ENCODE data around the gene NAPG. TPM values are rescaled to one million over a fixed set of nuclear protein-coding genes. Genes with fewer than 3 reads are reported as not detected.
A peak's percentile ranks its signal among the peaks of the same experiment; 100 is the strongest.
"Not testable (repeated sequence)": the region's sequence is repeated elsewhere in the genome, so short reads cannot be mapped to it uniquely, and the experiment has no call there.

Gene NAPG
- polyA plus RNA-seq, 3 donors from 2014 or later, result 14.4 to 18.4 (median 14.6) TPM

DNA sequence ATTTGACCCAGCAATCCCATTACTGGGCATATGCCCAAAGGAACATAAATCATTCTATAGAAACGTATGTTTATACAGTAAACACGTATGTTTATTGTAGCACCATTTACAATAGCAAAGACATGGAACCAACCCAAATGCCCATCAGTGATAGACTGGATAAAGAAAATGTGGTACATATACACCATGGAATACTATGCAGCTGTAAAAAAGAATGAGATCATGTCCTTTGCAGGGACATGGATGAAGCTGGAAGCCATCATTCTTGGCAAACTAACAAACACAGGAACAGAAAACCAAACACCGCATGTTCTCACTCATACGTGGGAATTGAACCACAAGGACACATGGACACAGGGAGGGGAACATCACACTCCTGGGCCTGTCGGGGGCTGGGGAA, 13.3 kb downstream of the NAPG start:
- peaks cover 3 to 17% of the 10 kb centered on the region in 2 donors for H3K4me1 Mint-ChIP-seq

DNA sequence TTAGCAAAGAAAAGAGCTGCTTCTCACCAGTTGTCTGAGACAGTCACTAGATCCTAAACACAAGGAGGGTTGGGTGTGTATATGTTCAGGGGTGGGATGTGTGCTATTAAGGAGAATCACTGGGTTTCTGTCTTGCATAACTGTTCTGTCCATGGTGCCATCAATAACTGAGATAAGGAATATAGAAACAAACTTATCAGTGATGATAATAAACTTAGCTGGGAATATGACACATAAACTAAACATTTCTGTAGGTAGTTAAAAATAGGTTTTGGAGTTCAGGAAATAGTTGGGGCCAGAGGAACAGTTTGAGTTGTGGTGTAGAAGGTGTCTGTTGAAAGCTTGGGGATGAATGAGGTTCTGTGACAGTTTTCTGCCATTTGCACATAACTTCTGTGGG, 17.4 kb downstream of the NAPG start:
- Mint-ChIP-seq H3K36me3 (peaks cover 31 to 74% (median 39%) of the 10 kb centered on the region in 3 donors), H3K4me1 (peaks cover 1 to 6% of the 10 kb centered on the region in 2 donors), H3K27ac (peak overlapping the region in 1 of 6 donors; percentile 0), H3K27me3 (ENCODE audit: low read depth in 3 of 3) (peaks cover 0 to 1% (median 0%) of the 10 kb centered on the region in 3 donors), H3K9me3 (no peaks in the 10 kb centered on the region), H3K4me3 (no peak overlapping the region)
- DNase-seq, result no peak

More for the DNA sequence above, 13.3 kb downstream of the NAPG start:
- not testable (repeated sequence) for DNase-seq; H3K27ac Mint-ChIP-seq; H3K9me3 Mint-ChIP-seq; H3K27me3 Mint-ChIP-seq (ENCODE audit: low read depth in 3 of 3); H3K4me3 Mint-ChIP-seq
- H3K36me3 Mint-ChIP-seq, result peaks cover 33 to 47% (median 39%) of the 10 kb centered on the region in 3 donors

DNA sequence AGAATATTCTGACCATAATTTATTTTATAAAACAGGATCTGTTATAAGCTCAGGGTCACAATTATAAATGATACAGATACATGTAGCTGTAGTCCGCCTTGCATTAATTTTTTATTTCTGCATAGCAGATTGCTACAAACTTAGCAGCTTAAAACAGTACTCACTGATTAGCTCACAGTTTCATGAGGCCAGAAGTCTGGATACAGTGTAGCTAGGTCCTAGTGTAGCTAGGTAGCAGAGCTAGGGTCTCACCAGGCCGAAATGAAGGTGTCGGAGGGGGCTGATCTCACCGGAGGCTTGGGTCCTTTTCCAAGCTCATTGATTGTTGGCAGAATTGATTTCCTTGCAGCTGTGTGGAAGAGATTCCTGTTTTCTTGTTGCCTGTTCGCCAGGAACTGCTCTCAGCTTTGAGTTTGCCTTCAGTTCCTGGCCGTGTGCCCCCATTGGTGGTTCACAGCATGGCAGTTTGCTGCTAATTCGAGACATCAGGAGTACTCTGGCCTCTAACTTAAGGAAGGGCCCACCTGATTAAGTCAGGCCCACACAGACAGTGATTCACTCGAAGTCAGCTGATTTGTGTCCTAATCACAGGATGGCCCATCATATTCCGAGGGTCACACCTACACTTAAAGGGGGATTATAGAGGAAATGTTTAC, 18.4 kb downstream of the NAPG start:
- Mint-ChIP-seq H3K27me3 (ENCODE audit: low read depth in 3 of 3) (no peaks in the 10 kb centered on the region), H3K9me3 (no peaks in the 10 kb centered on the region), H3K27ac (peak overlapping the region in 1 of 6 donors; percentile 31), H3K36me3 (peaks cover 30 to 74% (median 41%) of the 10 kb centered on the region in 3 donors), H3K4me1 (peaks cover 0 to 5% of the 10 kb centered on the region in 2 donors), H3K4me3 (no peak overlapping the region)
- no peak for DNase-seq

GRCh38 chr18:10546557-10547300, 20.9 kb downstream of the NAPG start:
- Mint-ChIP-seq H3K9me3 (no peaks in the 10 kb centered on the region), H3K27me3 (ENCODE audit: low read depth in 3 of 3) (peaks cover 0 to 3% (median 0%) of the 10 kb centered on the region in 3 donors), H3K36me3 (peaks cover 19 to 68% (median 45%) of the 10 kb centered on the region in 3 donors), H3K4me3 (no peak overlapping the region), H3K27ac (no peak overlapping the region), H3K4me1 (peaks cover 0 to 5% of the 10 kb centered on the region in 2 donors)
- no peak for DNase-seq

GRCh38 chr18:10552226-10552625, 26.4 kb downstream of the NAPG start:
- Mint-ChIP-seq H3K36me3 (peaks cover 29 to 77% (median 65%) of the 10 kb centered on the region in 3 donors), H3K27me3 (ENCODE audit: low read depth in 3 of 3) (peaks cover 0 to 4% (median 3%) of the 10 kb centered on the region in 3 donors)

DNA sequence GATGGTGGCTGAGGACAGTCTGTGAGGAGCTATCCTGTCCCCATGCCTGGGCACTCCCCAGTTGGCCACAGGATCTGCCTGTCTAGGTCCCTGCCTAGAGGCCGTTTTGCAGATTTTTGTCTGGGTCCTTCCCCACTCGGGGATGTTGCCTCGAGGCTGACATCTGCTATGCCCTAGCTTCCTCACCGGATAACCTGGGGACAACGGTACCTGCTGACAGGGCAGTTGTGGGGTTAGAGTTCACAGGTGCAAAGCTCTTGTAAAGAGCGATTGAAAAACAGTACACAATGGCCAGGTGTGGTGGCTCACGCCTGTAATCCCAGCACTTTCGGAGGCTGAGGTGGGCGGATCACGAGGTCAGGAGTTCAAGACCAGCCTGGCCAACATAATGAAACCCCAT, 30.4 kb downstream of the NAPG start:
- peaks cover 10 to 21% of the 10 kb centered on the region in 2 donors for H3K4me1 Mint-ChIP-seq
- DNase-seq; H3K4me3 Mint-ChIP-seq; H3K27me3 Mint-ChIP-seq (ENCODE audit: low read depth in 3 of 3); H3K9me3 Mint-ChIP-seq; H3K27ac Mint-ChIP-seq: not testable (repeated sequence)
- peaks cover 23 to 51% (median 38%) of the 10 kb centered on the region in 3 donors for H3K36me3 Mint-ChIP-seq

More at GRCh38 chr18:10552226-10552625, 26.4 kb downstream of the NAPG start:
- H3K9me3 Mint-ChIP-seq, result no peaks in the 10 kb centered on the region
- no peaks in the 10 kb centered on the region for H3K4me1 Mint-ChIP-seq
- no peak overlapping the region for H3K27ac Mint-ChIP-seq
- no peak for DNase-seq
- no peak overlapping the region for H3K4me3 Mint-ChIP-seq

DNA sequence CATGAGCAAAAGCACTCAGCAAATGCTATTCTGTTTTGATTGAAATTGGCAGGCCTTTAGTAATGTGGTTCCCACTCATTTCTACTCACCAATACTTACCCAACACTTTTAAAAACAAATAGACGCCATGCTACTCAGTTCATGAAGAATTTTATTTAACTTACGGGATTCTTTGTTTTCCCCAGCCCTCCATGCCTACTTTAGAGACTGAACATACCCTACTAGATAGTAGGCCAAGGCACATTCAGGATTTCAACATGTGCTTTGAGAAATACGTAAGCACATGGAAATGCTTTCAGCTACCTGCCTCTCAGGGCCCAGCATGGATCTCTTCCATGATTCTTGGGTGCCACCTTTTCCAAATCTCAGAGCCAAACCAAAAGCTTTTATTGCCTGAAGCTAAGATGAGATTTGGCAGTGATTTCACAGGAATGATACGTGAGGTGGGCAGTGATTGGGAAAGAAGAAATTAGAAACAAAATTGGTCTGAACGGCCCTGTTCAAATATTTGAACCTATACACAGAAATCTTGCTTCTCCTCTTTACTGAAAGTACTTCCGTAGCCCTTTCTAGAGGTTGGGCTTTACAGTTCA, 31.4 kb downstream of the NAPG start:
- Mint-ChIP-seq H3K36me3 (peaks cover 20 to 42% (median 29%) of the 10 kb centered on the region in 3 donors), H3K4me3 (no peak overlapping the region), H3K27ac (peak overlapping the region in 2 of 6 donors; percentile 23 to 49), H3K9me3 (no peaks in the 10 kb centered on the region), H3K4me1 (peaks cover 10 to 21% of the 10 kb centered on the region in 2 donors), H3K27me3 (ENCODE audit: low read depth in 3 of 3) (peaks cover 2 to 4% (median 2%) of the 10 kb centered on the region in 3 donors)
- no peak for DNase-seq

- Mint-ChIP-seq H3K27ac (peak overlapping the region in 2 of 6 donors; percentile 45 to 50), H3K36me3 (peaks cover 17 to 33% (median 22%) of the 10 kb centered on the region in 3 donors), H3K4me3 (no peak overlapping the region)
Observed at GRCh38 chr18:10558243-10558966, 32.6 kb downstream of the NAPG start.

DNA sequence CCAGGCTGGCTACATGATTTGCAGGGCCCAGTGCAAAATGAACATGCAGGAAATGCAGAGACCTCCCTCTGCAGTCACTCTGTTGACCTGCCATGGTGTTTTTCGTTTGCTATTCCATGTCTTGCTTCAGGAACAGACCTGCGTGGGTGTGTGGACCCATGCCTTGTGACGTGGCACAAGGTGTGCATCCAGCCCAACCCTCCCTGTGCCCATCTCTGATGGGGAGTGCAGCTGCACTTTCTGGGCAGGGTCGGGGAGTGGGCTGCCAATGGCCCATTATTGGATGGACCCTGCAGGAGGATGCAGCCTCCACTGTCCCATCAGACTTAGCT, 33.1 kb downstream of the NAPG start:
- H3K36me3 Mint-ChIP-seq, result peaks cover 17 to 29% (median 18%) of the 10 kb centered on the region in 3 donors
- peaks cover 10 to 21% of the 10 kb centered on the region in 2 donors for H3K4me1 Mint-ChIP-seq
- peaks cover 2 to 4% (median 2%) of the 10 kb centered on the region in 3 donors for H3K27me3 Mint-ChIP-seq (ENCODE audit: low read depth in 3 of 3)
- H3K4me3 Mint-ChIP-seq, result no peak overlapping the region
- no peak for DNase-seq
- no peak overlapping the region for H3K27ac Mint-ChIP-seq
- H3K9me3 Mint-ChIP-seq, result no peaks in the 10 kb centered on the region

More at GRCh38 chr18:10558243-10558966, 32.6 kb downstream of the NAPG start:
- H3K4me1 Mint-ChIP-seq, result peaks cover 10 to 21% of the 10 kb centered on the region in 2 donors
- H3K27me3 Mint-ChIP-seq (ENCODE audit: low read depth in 3 of 3), result peaks cover 2 to 4% (median 2%) of the 10 kb centered on the region in 3 donors
- no peak for DNase-seq
- H3K9me3 Mint-ChIP-seq, result no peaks in the 10 kb centered on the region

- Mint-ChIP-seq H3K4me3 (peak overlapping the region in 4 of 5 donors; percentile 28 to 62 (median 46)), H3K27me3 (ENCODE audit: low read depth in 3 of 3) (peaks cover 0 to 2% (median 2%) of the 10 kb centered on the region in 3 donors), H3K4me1 (peaks cover 10 to 21% of the 10 kb centered on the region in 2 donors), H3K9me3 (no peaks in the 10 kb centered on the region), H3K36me3 (peaks cover 8 to 21% (median 12%) of the 10 kb centered on the region in 3 donors), H3K27ac (peak overlapping the region in 4 of 6 donors; percentile 1 to 78 (median 15))
- DNase-seq, result no peak
Observed at GRCh38 chr18:10559553-10560451, 34.0 kb downstream of the NAPG start.

DNA sequence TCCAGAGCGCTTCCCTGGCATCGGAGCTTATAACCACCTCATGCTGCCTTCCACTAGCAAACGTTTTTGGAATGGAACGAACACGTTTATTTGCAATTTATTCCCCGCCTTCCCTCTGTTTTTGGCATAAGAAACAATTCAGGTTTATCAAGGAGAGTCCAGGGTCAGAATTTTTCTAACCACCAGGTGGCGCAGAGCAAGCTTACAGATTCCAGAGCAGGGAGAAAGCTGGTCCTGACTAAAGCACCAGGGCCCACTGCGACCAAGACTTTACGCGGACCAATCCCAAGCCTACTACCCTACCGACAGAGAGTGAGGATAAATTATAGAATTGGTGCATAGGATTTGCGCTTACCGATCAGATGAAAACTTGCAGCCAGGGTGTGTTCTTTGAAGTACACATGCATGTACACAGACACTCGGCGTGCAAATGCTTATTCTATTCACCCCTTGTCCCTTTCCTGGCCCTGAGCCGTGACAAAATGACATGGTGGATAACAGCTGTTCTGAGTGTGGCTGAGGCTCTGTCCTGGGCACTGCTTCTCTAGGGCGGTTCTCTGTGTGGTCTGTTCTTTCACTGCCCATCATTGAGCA, 34.7 kb downstream of the NAPG start:
- H3K9me3 Mint-ChIP-seq, result no peaks in the 10 kb centered on the region
- H3K4me3 Mint-ChIP-seq, result peak overlapping the region in 3 of 5 donors; percentile 11 to 14 (median 13)
- peaks cover 4 to 15% (median 9%) of the 10 kb centered on the region in 3 donors for H3K36me3 Mint-ChIP-seq
- H3K4me1 Mint-ChIP-seq, result peaks cover 10 to 21% of the 10 kb centered on the region in 2 donors
- peak in 2 of 3 donors; percentile 16 to 26 for DNase-seq
- peak overlapping the region in 1 of 6 donors; percentile 10 for H3K27ac Mint-ChIP-seq
- peaks cover 0 to 2% (median 2%) of the 10 kb centered on the region in 3 donors for H3K27me3 Mint-ChIP-seq (ENCODE audit: low read depth in 3 of 3)

DNA sequence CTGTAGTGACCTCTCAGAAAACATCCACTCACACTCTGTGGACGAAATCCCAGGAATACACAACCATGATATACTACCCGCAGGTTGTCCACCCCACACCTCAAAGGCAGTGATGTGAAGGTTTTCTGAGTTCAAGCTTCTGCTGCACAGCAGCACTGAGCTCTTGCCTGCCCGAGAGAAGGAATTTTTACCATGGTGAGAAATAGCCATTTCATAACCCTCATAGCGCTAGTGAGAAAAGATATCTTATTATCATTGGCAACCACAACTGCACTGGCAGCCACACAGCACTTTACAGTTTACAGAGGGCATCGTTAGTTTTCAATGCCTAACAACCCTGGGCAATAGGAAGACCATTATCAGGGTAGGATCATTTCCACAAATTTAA, 36.9 kb downstream of the NAPG start:
- Mint-ChIP-seq H3K36me3 (peaks cover 0 to 7% (median 0%) of the 10 kb centered on the region in 3 donors), H3K4me1 (peaks cover 10 to 21% of the 10 kb centered on the region in 2 donors), H3K27me3 (ENCODE audit: low read depth in 3 of 3) (peaks cover 2 to 5% (median 2%) of the 10 kb centered on the region in 3 donors), H3K9me3 (no peaks in the 10 kb centered on the region), H3K27ac (no peak overlapping the region), H3K4me3 (no peak overlapping the region)
- no peak for DNase-seq
